Stimulated activated CD8-positive, alpha-beta memory T cell treated with anti-CD3 and anti-CD28 coated beads, Interleukin-7, amount 100 ng/mL, for 24 hours (primary cell): Measurements from ENCODE around the gene TBX2.
A peak's percentile ranks its signal among the peaks of the same experiment; 100 is the strongest.

ENCODE experiments used
- DNase-seq: peaks from one replicate; pipeline ENCODE4 v3.0.0-alpha.2; 2020; ENCODE audit warnings: low read depth

The TBX2 gene

GRCh38 chr17:61402073-61402541 is 2.5 kb downstream of the TBX2 start:
- DNase-seq, result no peak

DNA sequence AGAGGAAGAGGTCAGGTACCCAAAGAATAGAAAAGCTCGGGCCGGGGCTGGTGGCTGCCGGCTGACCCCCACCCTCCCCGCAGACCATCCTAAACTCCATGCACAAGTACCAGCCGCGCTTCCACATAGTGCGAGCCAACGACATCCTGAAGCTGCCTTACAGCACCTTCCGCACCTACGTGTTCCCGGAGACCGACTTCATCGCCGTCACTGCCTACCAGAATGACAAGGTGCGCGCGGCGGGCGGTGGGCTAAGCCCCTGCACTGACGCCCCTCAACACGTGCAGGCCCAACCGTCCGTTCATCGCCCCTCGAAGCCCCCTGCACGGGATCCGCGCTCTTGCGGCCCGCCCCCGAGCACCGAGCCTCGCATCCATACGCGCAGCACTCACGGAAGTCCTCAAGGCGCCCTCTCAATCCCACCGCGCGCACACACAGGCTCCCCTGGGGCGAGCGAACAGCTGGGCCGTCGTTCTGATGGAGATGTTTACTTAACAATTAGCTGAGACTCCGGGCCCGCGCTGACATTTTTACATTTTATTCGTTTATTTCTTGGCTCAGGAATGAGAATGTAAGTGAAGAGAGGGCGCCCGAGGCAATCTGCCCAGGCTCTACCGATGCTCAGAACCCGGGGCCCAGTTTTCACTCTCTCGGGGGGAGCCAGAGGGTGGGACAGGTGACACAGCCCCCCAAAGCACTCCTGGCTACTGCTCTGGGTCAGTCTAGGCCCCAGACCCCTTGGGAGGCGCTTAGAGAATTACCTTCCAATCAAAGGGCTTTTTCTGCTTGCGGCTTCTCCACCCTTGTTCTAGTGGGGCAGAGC is 3.5 kb downstream of the TBX2 start:
- no peak for DNase-seq

DNA sequence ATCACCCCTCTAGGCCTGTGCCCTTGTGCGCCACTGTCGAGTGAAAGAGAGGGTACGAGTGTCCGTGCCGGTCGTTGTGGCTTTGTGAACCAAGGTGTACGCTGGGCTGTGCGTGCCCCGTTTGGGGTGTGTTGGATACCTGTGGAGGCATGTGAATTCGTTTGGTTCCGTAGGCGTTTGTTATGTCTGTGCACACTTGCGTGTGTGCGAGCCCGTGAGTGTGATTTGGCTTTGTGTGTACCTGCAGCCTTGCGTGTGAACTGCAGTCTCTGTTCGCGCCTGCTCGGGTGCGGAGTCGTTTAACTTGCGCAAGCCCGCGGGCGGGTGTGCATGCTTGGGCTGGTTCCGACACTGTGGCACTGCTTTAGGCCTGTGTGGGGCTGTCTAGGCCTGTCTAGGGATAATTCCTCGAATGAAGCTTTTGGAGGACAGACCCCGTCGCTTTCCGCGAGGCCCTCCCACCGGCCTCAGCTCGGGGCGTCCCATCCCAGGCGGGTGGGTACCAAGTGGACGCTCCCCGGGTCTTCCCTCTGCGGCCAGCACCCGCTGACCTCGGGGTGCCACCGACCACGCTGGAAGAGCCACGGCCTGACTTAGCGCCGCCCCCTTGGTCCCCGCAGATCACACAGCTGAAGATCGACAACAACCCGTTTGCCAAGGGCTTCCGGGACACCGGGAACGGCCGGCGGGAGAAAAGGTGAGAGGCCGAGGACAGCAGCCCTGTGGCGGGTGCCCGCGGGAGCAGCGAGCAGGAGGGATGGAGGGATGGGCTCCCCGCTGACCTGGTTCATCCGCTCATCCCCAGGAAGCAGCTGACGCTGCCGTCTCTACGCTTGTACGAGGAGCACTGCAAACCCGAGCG is 4.4 kb downstream of the TBX2 start:
- DNase-seq, result no peak

- DNase-seq, result no peak
These were observed 4.9 kb downstream of the TBX2 start for GRCh38 chr17:61404663-61404912.

DNA sequence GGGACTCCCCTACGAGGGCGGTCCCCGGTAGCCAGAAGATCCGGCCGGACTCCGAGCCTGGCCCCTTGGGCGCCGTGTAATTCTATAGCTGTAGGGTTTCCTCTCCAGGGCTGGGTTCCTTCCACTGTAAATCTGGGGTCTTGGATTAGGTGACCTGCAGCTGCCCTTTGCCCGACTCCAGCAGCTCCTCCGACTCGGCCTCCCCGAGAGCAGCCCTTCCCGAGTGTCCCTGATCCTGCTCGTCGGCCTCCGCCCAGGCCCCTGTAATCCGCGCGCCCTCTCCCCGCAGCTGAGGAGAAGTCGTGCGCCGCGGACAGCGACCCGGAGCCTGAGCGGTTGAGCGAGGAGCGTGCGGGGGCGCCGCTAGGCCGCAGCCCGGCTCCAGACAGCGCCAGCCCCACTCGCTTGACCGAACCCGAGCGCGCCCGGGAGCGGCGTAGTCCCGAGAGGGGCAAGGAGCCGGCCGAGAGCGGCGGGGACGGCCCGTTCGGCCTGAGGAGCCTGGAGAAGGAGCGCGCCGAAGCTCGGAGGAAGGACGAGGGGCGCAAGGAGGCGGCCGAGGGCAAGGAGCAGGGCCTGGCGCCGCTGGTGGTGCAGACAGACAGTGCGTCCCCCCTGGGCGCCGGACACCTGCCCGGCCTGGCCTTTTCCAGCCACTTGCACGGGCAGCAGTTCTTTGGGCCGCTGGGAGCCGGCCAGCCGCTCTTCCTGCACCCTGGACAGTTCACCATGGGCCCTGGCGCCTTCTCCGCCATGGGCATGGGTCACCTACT is 5.5 kb downstream of the TBX2 start:
- no peak for DNase-seq

- no peak for DNase-seq
These were observed 6.3 kb downstream of the TBX2 start for GRCh38 chr17:61405686-61406536.

- DNase-seq, result no peak
These were observed 6.8 kb downstream of the TBX2 start for GRCh38 chr17:61406537-61406845.

DNA sequence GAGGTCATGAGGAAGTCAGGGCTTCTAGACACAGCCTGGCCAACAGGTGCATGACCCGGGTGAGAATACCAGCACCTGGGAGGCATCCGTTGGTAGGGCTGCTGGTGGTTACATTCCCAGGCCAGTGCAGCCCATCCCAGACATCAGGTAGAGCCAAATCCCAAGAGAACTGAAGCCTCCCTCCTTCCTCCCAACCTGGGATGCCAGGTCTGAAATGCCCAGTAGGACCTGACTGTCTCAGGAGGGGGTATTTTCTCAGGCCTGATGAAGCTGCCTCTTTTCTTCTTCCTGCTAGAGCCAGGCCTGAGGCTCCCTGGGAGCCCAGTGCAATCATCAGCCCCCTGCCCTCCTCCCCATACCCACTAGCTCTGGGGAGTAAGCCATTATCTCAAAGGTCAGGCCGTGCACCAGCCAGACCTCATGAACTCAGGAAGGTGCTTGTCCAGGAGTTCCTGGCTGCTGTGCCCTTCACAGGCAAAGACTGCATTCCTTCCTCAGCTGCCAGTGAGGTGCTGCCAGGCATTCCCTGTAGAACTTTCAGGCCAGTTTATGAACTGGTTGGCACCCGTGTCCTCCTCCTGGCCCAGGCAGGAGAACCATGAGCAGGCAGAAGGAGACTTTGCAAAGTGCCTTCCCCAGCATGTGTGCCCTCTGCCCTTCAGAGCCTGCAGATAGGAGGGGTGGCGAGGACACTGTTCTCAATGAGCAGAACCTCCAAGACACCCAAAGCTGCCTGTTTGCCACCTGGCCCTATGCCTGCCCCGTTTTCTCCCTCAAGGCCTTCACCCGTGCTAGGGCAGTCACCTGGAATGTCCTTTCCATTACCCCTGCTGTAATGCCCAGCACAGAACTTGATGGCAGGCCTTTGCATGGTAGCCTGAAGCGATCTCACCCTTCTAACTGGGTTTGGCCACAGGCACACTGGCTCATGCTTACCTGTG is 7.6 kb downstream of the TBX2 start:
- no peak for DNase-seq

DNA sequence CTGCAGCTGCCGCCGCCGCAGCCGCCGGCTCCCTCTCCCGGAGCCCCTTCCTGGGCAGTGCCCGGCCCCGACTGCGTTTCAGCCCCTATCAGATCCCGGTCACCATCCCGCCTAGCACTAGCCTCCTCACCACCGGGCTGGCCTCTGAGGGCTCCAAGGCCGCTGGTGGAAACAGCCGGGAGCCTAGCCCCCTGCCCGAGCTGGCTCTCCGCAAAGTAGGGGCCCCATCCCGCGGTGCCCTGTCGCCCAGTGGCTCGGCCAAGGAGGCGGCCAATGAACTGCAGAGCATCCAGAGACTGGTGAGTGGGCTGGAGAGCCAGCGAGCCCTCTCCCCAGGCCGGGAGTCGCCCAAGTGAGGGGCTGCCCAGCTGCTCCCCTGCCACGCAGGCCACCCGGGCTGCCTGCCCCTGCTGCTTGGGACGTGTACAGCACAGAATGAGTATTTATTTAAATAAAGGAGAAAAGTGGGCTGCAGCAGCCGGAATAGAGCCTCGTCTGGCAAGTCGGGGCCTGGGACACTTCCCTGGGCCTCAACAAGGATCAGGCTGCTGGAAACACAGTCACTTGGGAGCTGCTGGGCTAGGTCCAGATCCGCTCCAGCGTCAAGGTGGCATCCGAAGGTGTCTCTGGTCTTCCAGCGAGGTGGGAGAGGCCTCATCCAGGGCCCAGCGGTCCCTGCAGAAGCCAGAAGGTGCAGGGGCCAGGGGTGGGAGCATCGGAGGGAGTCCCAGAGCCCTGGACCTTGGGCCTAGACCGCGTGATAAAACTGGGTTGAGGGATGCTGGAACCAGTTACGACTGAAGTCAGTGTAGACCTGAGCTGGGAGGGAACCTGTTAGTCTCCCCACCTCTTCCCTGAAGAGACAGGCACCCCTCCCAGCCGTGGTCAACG is 8.8 kb downstream of the TBX2 start:
- no peak for DNase-seq

DNA sequence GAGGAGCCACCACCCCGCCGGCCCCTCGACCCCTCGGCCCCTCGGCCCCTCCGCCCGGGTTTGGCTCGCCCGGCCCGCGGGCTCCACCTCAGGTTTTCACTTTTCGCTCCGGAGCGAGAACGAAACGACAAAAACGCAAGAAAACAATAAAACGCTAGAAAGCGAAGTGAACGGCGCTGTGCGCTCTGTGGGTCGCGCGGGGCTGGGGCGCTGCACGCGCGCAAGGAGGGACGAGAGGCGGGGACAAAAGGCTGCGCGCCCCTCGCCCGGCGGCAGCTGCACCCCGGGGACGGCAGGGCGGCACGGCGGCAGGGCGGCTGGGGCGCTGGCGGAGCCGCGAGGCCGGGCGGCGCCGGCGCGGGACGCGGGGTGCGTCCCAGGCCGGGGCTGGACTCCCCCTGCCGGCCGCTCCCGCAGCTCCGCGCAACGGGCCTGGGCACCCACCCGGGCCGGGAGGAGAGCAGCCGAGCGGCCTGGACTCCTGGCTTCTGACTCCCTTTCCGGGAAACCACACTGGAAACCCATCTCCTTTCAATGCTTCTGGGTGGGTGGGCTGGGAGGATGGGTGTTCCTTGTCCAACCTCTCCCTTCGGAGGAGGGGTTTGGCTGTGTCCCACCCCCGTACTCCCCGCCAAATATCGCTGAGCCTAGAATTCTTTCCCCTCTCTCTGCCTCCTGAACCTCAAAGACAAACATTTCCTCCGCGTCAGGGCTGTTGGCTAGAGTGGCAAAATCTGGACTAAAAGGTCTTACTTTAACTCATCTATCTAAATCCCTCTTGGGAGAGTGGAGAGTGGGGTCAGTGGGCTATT is 9.9 kb downstream of the TBX2 start:
- DNase-seq, result no peak

GRCh38 chr17:61410141-61411010 is 10.7 kb downstream of the TBX2 start:
- DNase-seq, result peak; percentile 49

- no peak for DNase-seq
These were observed 11.3 kb downstream of the TBX2 start for GRCh38 chr17:61411011-61411260.

GRCh38 chr17:61411261-61412142 is 11.9 kb downstream of the TBX2 start:
- no peak for DNase-seq

DNA sequence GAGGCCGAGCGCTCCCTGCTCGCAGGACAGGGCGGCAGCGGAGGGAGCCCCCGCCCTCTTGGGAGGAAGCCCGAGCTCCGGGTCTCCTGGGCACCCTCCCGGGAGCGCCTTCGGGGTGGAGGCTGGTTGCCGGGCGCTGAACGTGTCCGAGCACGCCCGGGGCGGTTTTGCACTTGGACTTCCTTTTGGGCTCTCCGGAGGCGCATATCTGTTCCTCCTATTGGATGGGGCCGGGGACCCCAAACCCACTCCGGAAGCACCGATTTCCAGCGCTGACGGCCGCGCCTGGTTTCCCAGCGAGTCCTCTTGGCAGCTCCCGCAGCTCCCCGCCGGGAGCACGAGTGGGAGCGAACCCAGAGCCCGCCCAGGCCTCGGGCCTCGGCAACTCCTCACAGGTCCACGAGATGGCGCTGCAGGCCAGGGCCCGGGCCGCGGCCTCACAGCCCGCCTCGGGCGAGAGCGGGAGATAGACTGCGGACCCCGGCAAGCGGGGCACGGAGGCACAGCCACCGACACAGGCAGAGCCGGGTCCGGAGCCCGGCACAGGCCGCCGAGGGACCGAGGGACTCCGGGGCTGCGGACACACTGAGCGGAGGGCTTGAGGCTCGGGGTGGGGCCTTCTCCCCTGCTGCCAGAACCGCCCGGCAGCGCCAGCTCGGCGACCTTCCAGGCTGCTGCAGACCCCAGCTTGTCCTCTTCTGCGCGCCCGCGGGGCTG is 12.7 kb downstream of the TBX2 start:
- DNase-seq, result peak; percentile 46

DNA sequence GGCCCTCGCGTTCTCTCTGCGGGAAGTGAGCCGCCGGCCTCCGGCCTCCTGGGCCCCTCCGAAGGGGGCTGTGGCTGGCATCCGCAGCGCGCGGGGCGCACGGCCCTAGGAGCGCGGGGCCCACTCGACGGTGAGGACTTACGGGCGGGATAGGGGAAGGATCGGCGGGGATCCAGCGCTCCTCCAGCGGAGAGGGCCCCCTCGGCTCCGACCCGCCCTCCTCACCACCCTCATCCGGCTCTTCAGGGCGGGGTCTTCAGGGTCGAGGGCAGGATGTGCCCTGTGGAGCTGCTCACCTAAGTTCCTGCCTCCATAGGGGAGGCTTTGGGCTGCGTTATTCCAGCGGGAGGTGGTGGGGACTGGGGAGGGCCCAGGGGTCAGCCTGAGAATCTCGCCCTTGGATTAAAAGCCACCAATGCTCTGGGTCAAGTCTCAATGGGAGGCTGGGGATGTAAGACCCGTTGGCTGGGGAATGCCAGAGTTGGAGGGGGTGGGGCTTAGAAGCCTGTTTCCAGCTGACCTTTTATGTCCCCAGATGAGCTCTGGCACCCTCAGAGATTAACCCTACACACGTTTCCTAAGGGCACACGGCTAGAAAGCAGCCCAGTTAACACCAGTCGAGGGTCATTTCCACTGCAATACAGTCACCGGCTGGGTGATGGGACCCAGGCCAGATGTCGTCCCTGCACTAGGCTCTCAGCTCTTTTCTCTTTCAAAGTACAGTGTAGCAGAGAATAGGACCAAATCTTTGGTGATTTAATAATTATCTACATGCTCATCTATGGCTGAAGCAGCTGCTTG is 13.4 kb downstream of the TBX2 start:
- DNase-seq, result no peak
